NCI-H1694 treated with DMSO at 0.1 percent for 48 hours (cell line): Measurements from ENCODE around the gene HOXA7.

Experiments used
- DNase-seq: peaks from one replicate; lab custom pipeline; 2025; lab: John Stamatoyannopoulos, UW

HOXA7 gene

GRCh38 chr7:27193335-27194001 is 37.0 kb upstream of the HOXA7 start:
- no peak for DNase-seq

- no peak for DNase-seq
Measured at GRCh38 chr7:27192546-27193334, 36.3 kb upstream of the HOXA7 start.

GRCh38 chr7:27191833-27192545 is 35.5 kb upstream of the HOXA7 start:
- no peak for DNase-seq

- DNase-seq = no peak
Measured at GRCh38 chr7:27191161-27191731, 34.8 kb upstream of the HOXA7 start.

- DNase-seq = no peak
Measured at GRCh38 chr7:27189997-27190748, 33.7 kb upstream of the HOXA7 start.

- DNase-seq = no peak
Measured at GRCh38 chr7:27189295-27189996, 33.0 kb upstream of the HOXA7 start.

GRCh38 chr7:27188386-27189294 is 32.2 kb upstream of the HOXA7 start:
- DNase-seq = no peak

GRCh38 chr7:27187475-27188385 is 31.3 kb upstream of the HOXA7 start:
- DNase-seq = no peak

GRCh38 chr7:27186668-27187474 is 30.4 kb upstream of the HOXA7 start:
- no peak for DNase-seq

- DNase-seq = no peak
Measured at GRCh38 chr7:27185854-27186667, 29.6 kb upstream of the HOXA7 start.

- no peak for DNase-seq
Measured at GRCh38 chr7:27185013-27185853, 28.8 kb upstream of the HOXA7 start, which contains the start of gene HOXA11. HOXA11 (minus strand) TSS chr7:27185232; CDS start chr7:27185144, 88 bp downstream.

- no peak for DNase-seq
Measured at GRCh38 chr7:27184337-27185012, 28.0 kb upstream of the HOXA7 start.

GRCh38 chr7:27183682-27184336 is 27.3 kb upstream of the HOXA7 start:
- DNase-seq = no peak

GRCh38 chr7:27182861-27183681 is 26.6 kb upstream of the HOXA7 start:
- DNase-seq = no peak
